AG08396 (cell line): ENCODE measurements around the gene MTA3.

Source experiments
- DNase-seq: peaks from one replicate; pipeline ENCODE4 v3.0.0; 2012; ENCODE audit warnings: low spot score, mixed read lengths

The MTA3 gene

DNA sequence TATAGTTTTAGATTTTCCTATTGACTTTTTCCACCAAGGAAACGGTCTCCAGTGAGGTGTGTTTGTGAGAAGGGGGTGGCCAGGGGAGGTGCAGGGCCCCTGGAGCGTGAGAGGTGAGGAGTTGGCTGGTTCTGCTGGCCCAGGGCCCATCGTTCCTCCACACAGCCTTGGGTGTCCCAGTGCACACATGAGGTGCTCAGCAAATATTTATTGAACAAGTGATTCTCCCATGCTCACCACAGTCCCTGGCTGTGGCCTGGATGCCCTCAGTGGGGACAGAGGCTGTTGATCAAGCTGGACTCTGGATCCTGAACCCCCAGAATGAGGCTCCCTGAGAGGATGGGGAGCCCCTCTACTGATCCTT lies 219.0 kb downstream of the MTA3 start:
- DNase-seq, result no peak

- DNase-seq, result no peak
Observed at GRCh38 chr2:42787788-42788477, 219.5 kb downstream of the MTA3 start.

GRCh38 chr2:42788478-42788793 lies 220.0 kb downstream of the MTA3 start:
- DNase-seq, result no peak

DNA sequence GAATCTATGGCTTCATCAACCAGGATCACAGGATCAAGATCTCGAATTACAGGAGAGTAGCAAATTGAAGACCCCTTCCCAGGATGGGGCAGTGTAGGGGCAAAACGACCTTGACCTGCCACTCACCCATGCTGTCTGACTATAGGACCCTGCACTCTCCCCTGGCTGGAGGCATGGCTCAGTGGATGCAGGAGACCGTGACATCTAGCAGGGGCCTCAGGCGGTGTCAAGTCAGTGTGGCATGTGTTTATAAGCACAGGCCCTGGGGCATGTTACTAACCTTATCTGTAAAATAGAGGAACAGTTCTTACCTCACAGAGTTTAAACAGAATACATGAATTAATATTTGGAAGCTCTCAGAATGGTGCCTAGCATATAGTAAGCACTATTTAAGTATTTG lies 220.4 kb downstream of the MTA3 start:
- DNase-seq, result no peak

DNA sequence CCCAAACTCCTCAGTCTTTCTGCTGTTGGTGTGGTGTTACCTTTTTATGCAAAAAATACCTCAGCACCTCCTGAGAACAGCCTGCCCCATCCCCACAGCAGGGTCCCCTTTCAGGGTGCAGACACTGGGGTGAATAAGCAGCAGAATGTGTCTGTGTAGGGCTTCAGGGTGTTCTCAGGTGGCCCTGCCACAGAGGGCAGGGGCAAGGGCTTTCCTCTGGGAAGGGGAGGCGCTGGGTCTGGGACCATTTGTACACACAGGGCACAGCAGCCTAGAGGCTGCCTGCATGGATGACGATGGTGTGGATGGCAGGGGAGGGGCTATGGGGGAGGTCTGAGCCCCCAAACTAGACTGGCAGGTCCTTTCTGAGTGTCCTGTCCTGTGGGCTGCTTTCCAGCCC lies 221.3 kb downstream of the MTA3 start:
- no peak for DNase-seq

DNA sequence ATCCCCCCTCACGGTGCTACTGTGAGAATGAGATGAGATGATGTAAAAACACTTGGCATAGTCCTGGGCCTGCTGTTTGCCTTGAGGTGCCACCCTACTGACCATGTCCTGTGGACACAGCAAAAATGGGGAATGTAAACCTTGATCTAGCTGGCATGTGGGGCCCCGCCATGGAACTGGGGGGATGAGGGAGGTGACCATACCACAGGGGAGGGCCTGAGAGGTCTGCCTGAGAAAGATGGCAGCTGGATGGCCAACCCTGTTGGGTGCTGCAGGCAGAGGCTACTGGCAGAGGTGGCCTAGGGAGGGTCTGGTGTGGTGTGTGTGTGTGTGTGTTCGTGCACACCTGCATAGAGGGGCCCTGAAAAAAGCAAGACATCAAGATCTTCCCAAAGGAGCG lies 223.2 kb downstream of the MTA3 start:
- DNase-seq, result no peak

- DNase-seq, result no peak
Observed at GRCh38 chr2:42792087-42792582, 223.7 kb downstream of the MTA3 start.

- peak; percentile 49 for DNase-seq
Observed at GRCh38 chr2:42792583-42793333, 224.3 kb downstream of the MTA3 start, which contains the start of gene HAAO. Gene HAAO, minus strand, starts transcription at chr2:42792583. Its CDS starts 47 bp downstream, at chr2:42792536.

DNA sequence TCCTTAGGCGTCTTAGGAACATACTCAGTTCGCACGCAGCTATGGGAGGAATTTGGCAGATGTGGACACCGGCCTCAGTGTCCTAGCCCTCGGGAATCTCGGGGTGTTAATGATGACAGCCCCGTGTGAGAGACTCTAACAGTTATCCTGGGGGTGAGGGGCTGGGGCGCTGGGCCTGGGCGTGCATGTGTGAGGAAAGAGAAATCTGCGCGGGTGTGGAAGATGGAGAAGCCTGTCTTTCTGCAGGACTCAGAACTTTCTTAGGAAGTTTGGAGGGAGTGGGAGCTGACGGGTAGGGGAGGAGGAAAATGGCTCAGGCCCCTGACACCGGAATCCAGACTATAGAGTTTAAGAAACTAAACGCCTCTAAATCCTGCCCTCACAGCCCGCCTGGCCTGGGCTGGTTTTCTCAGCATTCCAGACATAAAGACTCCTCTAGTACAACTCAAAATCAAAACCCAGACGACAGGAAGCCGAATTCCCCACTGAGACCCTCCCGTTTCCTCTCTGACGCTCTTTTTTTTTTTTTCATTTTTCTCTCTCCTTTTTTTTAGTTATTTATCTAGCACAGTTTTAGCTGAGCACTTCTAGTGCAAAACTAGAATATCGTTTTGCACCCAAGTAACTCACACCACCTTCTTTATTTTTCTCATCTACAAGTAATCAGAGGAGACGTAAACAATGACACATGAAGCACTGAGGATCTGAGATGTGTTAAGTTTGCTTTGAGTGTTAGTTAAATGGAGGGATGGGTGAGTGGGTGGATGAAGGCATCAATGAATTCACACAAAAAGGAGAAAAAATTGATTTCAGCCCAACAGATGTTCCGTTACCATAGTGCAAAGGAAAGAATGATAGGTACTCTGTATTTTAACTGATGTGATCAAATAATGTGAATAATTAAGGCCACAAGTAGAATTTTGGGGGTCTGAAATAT lies 225.2 kb downstream of the MTA3 start:
- DNase-seq, result no peak

- peak; percentile 59 for DNase-seq
Observed at GRCh38 chr2:42794271-42795046, 226.0 kb downstream of the MTA3 start.

DNA sequence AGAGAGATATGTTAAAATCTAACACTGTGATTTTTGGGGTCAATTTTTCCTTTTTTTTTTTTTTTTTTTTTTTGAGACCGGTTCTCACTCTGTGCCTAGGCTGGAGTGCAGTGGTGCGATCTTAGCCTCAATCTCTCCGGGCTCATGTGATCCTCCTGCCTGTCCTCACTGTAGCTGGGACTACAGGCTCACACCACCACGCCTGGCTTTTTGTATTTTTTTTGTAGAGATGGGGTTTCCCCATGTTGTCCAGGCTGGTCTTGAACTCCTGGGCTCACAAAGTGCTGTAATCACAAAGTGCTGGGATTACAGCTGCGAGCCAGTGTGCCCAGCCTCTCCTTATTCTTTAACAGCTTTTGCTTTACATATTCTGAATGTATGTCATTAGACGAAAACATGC lies 226.8 kb downstream of the MTA3 start:
- no peak for DNase-seq

DNA sequence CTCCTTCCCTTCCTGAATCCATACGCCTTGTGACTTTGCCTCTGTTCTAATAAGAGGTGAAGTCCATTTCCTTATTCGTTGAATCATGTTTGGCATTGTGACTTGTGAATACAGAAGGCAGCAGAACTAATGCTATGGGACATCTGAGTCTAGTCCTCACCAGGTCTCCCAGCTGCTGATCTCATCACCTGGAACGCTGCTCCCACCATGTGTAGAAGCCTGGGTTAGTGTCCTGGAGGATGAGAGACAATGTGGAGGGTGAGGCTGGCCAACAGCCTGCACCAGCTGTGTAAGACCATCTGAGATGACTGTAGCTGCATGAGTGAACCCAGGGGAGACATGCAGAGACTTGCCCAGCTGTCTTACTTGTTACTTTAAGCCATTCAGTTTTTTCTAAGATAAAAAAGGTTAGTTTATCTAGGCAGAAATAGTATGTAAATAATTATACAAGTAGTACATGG lies 227.4 kb downstream of the MTA3 start:
- DNase-seq, result peak; percentile 47

- no peak for DNase-seq
Observed at GRCh38 chr2:42796427-42797248, 228.2 kb downstream of the MTA3 start.

DNA sequence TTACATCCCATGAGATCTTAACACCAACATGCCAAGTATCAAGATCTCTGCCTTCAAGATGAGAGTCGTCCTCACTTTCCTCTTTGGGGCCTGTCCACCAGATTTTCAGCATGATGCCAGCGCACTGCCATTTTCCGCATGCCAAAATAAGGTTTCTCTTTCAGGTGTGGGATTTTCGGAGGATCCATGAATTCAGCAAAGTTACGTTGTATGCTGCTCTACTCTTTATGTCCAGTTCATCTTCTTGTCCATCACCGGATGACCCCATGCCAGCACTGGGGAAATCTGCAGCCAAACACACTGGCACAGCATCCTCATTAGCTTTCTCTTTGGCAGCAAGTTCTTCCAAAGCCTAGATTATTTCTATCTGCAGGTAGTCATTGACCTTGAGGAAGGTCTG lies 228.8 kb downstream of the MTA3 start:
- no peak for DNase-seq

DNA sequence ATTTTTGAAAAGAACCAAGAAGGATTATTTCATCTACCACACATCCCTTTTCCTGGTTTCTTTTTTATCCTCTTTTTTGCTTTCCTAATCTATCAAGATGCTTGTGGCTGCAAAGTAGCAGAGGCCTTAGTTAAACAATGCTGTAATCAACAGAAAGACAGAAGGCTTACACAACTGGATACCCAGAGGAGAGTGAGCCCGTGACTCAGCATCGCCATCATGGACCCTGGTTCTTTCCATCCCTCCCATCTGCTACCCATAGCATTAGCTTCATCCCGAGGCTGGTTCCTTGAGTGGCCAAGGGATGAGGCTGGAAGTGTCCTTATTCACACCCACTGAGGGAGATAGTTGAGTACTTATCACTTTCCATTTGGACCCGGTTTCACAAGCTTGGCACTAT lies 231.4 kb downstream of the MTA3 start:
- DNase-seq, result no peak

- DNase-seq, result no peak
Observed at GRCh38 chr2:42800461-42800962, 232.1 kb downstream of the MTA3 start.

DNA sequence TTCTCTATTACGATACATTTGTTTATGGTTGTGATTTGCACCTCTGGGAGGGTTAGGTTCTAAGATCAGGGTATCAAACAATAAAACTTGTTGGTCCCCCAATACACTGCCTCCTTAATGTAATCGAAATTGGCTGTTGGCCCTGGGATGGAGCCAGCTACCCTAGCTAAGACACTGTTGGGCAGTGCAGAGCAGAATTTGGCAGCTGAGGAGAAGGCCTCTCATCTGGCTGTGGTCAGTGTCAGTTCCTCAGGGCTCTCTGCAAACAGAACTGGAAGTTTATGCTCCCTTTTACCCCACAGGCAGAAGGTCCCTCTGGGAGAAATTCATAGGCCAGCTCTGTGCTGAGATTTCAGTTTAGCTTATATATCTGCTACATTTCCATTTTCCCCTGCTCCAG lies 232.5 kb downstream of the MTA3 start:
- no peak for DNase-seq

DNA sequence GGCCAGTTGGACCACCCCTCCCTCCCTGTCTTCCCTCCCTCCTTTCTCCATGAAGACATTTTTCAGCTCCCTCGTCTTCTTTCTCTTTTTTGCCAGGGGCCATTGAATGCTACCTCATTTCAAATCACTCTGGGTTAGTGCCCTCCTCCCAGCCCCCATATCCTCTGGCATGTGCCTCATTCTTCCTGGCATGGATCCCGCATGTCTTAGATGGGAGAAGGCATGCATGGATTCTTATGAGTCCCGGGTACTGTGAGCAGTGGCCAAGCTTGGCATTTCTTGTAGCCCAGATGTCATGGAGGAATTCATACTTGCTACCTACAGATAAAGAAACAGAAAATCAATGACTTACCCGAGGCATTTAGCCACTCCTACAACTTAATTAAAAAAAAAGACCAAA lies 232.9 kb downstream of the MTA3 start:
- DNase-seq, result peak; percentile 40

GRCh38 chr2:42802150-42802549 lies 233.7 kb downstream of the MTA3 start:
- no peak for DNase-seq

DNA sequence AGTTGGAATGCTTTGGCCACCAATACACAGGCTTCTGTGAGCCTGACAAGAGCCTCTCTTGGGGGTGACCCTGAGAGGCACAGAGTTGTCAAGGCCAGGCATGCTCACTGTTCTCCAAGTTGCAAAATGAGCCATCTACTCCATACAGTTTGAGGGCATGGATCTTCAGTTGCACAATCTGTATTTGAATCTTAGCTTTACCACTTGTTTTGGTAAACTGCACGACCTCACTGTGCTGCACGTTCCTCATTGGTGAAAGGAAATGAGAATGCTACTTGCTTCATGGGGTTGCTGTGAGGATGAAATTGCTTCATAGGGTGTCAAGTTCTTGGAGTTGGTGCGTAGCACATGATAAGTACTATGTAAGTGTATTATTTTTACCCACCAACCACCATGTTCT lies 235.9 kb downstream of the MTA3 start:
- no peak for DNase-seq

DNA sequence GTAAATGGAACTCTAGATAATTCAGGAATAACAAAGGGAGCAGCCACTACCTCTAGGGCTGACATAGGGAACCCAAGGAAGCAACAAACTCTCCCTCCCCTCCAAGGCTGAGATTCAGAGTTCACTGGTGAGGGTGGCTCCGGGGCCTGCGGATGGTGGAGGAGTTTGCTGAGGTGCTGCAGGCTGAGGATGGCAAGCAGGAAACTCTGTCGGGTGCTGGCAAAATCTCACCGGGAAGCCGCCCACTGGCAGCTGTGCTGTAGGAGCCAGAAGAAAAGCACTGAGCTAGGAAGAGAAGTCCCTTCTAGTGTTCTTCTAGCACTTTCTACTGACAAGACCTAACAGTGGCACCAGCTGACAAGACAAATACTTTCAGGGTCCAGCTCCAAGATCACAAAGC lies 236.5 kb downstream of the MTA3 start:
- DNase-seq, result no peak
